HG02870 (cell line): ENCODE data around the gene INPP4B.

Experiments used
- ATAC-seq: cut with Tn5 transposase; IDR thresholded peaks from one replicate; pipeline ENCODE4 v1.9.1; 2021; ENCODE audit warnings: mild to moderate bottlenecking, moderate library complexity; ENCODE audit not compliant: unreplicated experiment

INPP4B gene

DNA sequence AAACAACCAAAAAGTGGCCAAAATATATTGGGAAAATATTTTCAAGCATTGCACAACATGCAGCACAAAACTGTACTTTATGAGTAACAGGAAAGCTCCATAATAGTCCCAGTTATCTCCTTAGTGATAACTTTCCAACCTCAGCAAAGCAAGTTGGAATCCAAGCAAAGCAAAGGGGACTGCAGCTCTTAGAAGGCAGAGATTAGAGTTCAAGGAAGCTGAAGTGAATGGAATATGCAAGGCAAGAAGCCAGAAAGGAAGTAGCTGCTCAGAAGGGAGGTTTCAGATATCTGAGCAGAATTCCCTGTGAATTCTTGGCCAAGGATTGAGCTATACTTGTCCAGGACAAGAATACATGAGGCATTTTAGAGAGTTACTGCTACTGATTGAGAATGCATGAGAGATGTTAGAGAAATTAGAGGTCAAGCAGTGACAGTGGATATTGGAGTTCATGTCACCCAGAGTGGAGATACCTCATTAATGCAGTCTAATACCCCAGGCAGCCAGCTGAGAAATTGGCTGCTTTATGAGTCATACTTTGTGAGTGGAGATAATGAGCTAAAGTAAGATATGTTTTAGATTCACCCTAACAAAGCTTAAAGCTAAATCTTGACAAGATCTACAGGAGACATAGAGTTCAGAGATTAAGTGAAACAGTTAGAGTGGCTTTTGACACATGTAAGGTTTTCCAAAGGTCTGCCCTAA lies 102.8 kb downstream of the INPP4B start:
- no peak for ATAC-seq

DNA sequence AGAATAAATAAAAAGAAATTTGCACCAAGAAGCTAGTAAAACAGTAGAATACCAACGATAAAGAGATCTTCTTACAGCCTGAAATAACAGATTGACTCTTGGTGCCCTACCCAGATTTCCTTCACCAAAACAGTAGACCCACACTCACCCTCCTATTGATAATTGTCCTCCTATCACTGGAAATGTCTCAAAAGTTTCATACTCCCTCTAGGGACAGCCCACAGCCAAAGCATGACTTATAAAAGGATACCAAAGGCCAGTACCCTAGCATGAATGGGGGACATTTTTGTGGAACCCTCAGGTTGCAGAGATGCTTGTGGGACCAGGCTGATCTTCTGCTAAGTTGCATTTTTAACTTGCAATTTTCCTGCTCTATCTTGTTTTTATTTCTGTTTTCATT lies 104.1 kb downstream of the INPP4B start:
- ATAC-seq = no peak

DNA sequence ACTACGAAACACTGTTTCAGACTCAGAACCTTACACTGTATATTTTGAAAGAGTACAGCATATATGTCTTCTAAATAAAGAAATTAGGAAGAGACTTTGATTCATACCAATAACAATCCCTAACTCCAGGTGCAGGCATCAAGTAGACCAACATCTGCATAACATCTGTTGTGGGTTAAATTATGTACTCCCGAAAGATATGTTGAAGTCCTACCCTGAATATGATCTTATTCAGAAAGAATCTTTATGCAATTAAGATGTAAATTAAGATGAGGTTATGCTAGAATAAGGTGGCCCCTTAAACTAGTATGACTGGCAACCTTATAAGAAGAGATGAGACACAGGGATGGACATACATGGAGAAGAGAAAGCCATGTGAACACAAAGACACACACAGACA lies 117.9 kb downstream of the INPP4B start:
- no peak for ATAC-seq

DNA sequence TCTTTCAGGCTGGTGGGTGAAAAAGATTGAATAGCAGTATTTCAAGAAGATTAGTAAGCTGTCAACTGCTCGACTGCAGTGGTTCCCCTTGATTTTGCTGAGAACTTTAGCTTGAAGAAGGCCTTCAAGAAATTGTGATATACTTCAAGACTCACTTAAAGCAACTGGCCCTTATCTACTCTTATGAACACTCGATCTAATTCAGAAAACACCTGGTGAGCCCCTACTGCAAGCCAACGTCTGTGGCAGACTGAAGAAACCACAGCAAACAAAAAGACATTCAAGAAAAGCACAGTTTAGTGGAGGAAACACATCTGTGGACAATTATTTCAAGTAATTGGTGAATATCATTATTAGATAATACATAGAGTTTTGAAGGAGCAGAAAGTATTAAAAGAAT lies 119.0 kb downstream of the INPP4B start:
- no peak for ATAC-seq

DNA sequence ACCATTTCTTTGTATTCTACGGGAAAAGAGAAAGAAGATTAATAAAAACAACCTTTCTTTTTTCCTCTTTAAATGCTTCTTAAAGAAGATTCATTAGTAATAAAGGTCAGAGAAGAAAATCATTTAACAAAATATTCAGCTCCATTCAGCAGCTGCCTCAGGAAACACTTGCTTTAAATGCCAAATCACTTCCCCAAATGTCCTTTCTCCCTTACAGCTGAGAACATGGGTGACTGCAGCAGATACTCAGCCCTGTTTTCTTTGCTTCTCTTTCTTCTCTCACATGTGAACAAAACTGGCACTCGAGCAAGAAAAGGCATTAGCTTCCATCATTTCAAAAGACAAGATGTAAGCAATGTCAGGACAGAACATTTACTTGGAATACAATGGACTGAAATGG lies 120.2 kb downstream of the INPP4B start:
- ATAC-seq = no peak

DNA sequence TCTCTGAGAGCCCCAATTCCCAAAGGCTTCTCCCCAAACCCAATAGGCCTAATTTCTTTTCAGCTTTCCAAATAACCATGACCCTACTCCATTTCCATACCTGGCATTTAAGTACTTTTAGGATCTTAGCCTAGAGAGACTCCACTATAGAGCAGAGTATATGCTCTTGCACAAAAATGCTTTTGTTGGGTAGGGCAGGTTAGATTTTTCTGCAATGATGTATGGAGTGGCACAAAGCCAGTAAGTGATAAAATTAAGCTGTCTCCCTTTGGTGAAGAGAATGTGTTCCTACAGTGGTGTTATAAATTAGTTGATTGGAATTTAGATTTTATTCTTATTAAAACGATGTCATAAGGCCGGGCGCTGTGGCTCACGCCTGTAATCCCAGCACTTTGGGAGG lies 124.9 kb downstream of the INPP4B start:
- ATAC-seq = no peak

DNA sequence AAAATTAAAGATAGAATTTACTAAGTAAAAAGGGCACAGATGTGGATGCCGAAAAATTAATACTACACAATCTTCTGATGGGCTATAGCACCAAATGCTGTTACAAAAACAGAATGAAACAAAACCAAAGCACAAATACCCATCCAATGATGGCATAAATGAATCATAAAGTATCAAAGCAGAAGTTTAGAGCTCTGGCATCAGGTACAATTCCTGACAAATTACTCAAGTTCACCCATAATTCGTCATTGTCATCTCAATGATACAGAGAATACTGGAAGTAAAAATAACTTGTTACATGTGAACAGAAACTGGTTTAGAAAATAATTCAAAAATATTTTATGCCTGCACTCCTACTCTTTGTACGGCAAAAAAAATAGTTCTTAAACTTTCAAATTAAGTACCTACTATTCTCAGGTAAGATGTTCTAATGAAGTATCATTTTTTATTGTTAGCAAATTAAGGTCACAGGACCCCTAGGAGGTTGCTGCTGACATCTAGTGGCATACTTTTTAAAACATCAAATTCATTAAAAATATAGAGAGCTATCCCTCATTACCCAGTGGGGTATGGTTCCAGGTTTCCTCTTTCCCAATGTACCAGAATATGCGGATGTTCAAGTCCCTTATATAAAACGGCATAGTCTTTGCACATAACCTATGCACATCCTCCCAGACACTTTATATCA lies 126.1 kb downstream of the INPP4B start:
- no peak for ATAC-seq

DNA sequence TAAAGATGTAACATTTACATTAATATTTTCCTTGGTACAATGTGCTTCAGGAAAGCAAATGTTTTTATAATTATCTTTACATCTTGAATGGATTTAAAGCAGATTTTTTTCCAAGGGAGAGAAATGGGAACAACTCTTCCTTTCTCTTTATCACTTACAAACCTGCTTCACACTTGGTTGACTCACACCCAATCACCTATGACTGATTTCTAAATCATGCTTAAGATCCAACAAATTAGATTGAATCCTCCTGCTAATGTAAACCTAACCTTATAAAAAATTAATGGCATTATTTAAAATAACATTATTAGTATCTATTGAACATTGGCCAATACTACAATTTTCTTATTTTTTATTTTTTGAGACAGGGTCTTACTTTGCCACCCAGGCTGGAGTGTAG lies 127.1 kb downstream of the INPP4B start:
- no peak for ATAC-seq

DNA sequence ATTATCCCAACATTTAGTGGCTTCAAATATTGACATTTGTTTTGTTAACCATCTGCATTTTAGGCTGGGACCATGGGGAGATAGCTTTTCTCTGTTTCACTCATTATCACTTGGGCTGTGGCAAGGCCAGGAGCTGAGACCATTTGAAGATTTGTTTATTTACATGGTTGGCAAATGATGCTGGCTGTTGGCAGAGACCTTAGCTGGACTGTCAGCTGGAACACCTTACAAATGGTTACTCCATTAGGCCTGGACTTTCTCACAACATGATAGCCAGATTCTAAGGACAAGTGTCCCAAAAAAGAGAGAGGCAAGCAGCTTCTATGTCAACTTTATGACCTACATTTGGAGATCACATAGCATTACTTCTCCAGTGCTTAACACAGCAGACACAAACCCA lies 130.4 kb downstream of the INPP4B start:
- ATAC-seq = no peak

DNA sequence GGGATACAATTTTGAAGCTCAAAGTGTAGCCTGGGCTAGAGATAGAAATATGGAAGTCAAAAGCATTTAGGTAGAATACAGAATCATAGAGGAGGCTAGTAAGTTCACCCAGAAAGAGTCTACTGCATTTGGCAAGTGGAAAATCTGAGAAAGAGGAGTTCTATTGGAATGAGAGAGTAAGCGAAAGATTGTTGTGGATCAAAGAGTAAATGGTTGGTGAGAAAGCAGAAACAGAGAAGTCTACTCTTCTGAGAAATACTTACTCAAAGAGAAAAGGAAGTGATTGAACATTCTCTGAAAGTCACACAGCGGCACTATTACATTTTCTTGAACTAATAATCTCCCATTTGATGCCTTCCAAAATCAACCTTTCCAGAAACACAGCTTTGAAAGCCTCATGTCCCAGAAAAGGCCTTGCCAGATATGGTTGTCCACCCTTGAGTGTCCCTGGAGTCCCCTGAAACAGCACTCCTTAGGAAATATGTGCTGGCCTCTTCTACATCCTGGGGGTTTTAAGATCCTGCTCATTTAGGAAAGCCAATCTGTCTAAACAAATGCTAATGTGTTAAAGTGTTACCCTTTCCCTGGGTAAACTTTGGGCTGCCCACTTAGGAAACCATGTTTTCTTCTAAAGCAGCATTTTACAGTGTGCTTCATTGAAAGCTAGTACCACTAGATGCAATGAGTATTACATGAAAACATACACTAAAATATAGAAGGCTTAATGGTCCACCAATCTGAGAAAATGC lies 132.6 kb downstream of the INPP4B start:
- ATAC-seq = no peak

DNA sequence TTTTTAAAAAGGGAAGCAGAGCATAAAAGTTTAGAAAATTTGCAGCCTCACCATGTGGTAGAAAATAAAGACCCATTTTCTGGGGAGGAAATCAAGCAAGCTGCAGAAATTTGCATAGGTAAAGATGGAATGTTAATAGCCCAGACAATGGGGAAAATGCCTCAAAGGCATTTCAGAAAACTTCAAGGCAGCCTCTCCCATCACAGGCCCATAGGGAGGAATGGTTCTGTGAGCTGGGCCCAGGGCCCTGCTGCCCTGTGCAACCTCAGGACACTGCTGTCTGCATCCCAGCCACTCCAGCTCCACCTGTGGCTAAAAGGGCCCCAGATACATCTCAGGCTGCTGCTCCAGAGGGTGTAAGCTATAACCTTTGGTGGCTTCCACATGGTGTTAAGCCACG lies 137.9 kb downstream of the INPP4B start:
- ATAC-seq = no peak

DNA sequence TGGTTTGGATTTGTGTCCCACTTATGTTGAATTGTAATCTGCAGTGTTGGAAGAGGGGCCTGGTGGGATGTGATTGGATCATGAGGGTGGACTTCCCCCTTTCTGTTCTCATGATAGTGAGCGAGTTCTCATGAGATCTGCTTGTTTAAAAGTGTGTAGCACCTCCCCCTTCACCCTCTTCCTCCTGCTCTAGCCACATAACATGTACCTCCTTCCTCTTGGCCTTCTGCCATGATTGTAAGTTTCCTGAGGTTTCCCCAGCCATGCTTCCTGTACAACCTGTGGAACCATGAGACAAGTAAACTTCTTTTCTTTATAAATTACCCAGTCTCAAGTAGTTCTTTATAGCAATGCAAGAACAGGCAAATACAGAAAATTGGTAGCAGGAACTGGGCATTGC lies 138.7 kb downstream of the INPP4B start:
- ATAC-seq = no peak

DNA sequence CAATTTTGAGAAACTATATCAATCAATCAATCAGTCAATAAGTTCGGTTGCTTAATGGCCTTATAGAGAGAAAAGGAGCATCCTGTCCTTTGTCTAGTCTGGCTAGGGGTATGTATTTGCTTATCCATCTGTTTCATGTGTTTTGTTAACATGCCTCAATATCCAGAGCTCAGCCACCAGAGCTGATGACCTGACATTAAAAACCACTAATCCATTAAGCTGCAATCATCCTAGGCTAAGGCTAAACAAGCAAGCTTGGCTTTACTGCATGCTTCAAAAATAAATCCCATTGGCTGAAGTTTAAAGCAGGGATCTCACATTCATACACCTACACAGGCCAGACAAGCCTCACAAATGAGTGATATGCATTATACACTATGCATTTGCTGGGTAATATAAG lies 139.7 kb downstream of the INPP4B start:
- no peak for ATAC-seq

DNA sequence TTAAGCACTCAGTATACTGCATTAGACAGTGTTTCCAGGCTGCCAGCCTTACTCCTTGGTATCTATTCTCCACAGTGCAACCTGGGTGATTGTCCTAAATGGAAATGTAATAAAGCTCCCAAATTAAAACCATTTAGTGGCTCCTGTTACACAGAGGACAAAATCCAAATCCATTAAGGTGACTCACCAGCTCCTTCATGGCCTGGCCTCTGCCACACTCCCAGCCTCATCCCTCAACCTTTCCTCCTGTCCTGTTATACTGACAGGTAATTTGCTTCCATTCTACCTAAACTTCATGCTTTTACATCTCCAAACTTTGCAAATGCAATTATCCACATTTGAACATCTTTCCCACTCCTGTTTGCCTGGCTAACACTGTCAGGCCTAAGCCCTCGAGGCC lies 140.3 kb downstream of the INPP4B start:
- no peak for ATAC-seq

DNA sequence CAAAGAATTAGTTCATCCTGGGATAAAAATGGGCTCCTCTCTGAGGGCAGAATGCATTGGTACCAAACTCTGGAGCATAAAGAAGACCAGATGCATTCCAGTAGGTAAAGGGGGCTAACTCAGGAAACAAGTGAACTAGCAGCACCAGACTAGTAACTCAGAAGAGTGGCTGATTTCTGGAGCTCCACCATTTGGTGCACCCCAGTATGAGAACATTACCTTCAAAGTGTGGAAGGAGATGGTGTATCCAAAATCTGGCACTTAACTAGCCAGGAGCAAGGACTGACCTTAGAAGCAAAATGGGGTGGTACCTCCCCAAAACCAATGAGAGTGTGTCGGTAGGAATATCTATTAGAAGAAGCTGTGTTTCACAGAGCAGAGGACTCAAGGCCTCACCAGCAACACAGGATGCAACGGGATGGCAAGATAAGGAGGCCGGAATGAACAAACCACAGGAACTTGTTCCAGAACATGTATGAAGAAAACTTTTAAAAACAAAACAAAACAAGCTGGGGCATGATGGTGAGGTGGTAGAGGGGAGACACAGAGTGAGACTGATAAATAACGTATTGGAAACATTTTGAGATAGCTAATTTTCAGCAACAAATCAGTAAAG lies 142.3 kb downstream of the INPP4B start:
- ATAC-seq = no peak

DNA sequence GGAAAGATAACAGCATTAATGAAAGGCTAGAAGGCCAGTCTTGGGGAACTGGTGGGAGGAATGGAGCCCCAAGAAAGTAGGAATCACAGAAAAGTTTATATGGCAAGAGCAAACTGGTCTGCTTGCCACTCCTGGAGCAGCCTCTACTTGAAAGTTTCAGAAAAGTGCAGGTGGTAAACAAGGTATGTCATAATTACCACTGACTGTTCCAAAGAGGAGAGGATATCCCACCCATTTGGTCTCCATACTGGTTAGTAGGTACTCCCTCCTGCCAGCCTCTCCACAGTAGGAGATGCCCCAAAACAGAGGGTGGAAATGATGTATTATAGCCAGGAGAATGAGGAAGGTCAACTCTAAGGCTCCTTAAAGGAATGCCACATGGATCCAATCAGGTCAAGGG lies 145.1 kb downstream of the INPP4B start:
- ATAC-seq = no peak

DNA sequence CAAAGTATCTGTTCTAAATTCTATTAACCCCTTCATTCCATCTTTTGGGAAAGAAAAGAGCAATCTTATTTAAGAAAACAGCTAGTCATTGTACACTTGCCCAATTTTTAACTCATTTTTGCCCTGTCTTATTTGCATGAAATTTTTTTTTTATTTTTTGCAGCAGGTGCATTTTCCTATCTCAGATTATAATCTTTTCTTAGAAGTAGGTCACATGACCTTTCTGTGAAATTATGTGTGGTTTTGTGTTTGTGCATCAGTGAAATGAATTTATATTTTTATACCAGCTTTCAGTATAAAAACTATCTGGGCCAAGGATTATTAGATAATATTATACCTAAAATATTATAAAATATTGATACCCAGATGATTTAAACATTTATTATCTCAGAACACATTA lies 145.6 kb downstream of the INPP4B start:
- no peak for ATAC-seq

DNA sequence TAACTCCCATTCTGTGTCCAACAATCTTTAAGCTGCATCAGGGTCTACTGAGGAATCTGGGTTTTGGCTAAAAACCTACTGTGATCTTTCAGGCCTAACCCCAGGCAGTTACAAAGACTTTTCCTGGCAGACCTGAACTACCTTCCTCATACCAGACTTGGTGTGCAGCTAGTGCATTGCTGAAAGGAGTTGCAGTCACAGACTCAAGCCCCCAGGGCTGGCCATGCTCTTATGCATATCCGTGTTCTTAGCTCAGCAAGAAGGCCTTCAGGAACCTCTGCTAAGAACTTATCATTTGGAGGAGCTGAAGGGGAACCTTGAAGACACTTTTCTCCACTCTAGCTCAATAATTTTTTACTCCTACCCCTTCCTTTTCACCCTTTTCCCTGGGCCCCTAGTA lies 147.5 kb downstream of the INPP4B start:
- ATAC-seq = no peak

DNA sequence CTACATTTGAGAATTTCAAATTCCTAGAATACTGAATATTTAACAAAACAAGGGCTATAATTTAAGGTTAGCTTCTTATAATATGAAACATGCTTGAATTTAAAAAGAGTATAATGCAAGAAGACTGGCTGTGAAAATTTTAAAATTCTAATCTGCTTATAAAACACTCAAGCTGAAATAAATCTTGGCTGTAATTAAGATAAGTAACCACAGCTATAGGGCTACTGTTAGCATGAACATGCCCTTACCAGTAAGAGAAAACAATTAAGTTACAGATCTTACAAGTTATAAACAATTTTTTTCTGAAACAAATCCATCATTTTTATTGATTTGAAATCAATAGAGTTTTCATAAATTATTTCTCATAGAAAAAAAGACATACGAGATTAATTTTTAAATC lies 148.2 kb downstream of the INPP4B start:
- ATAC-seq = no peak

DNA sequence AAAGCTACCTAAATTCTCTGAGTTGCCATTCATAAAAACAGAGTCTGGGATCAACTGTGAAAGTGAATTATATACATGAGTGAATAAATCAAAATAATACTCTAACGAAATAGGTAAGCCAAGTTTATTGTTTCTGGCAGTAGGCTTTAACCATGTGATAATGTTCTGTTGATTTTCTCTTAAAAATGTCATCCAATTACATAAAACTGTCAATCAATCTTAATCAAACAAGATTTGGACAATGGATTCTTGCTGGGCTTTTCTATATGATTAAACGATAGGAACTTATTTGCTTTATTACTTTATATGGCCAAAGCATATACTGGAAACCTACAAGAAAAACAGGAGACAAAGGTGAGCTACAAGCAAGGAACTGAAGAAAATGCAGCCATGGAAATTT lies 148.8 kb downstream of the INPP4B start:
- no peak for ATAC-seq

DNA sequence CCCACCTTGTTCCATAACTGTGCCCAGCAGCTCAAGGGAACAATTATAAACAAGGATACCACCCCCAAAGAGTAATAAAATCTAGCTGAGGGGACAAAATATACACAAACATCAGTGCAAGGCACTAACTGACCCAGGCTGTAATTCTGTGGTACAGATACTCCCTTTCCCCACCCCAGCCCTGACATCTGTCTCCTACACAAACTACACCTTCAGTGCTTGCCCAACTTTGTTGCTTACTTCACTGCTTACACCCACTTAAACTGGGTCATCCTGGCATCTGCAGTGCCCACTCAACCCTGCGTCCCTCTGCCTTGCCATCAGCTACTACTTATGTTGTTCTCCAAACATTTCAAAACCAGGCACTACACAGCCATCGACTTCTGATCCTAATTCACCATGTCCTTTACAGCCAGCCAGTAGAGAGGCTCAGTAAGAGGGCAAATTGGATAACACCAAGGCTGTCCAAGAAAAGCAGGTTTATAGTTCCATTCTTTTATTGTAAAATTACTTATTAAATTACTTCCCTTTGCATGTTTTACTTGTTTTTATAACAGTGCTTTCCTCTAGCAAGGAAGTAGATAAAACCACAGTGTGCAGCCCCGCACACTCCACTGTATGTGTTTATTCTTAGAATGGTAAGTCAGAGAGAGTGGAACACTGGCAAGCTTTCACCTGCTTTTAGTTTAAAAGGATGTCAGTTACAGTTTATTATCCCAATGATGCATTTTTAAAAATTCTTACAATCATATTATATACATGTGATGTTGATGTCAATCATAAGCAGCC lies 149.6 kb downstream of the INPP4B start:
- ATAC-seq = no peak
